A549 (cell line): ENCODE measurements around the gene KCNQ1.

Experiments used
- CHD2 ChIP-seq: fragments of 150-350 bp; IDR thresholded peaks from 2 replicates; pipeline ENCODE4 v1.6.1; 2014; ENCODE audit warnings: low read length; ENCODE audit not compliant: partially characterized antibody
- CHD4 ChIP-seq: fragments of 200-600 bp; sonication (generic); IDR thresholded peaks from 2 replicates; pipeline ENCODE4 v1.6.1; 2016; ENCODE audit warnings: antibody characterized with exemption, mild to moderate bottlenecking, borderline replicate concordance
- EP300 ChIP-seq, 2 experiments: fragments of >200 bp; sonication (Bioruptor Twin); formaldehyde crosslinking; IDR thresholded peaks; 2 replicates in 1 of 2; 3 replicates in 1 of 2; pipeline ENCODE4 v1.6.1; 2016 to 2017
- ESRRA ChIP-seq: fragments of 150-350 bp; IDR thresholded peaks from 2 replicates; pipeline ENCODE4 v1.6.1; 2014; ENCODE audit warnings: mild to moderate bottlenecking, low read length, borderline replicate concordance
- MAFK ChIP-seq: fragments of 450-650 bp; IDR thresholded peaks from 2 replicates; pipeline ENCODE4 v1.6.1; 2014; ENCODE audit not compliant: partially characterized antibody
- NPAS2 ChIP-seq: fragments of 250-450 bp; sonication (Bioruptor Pico); IDR thresholded peaks from 2 replicates; pipeline ENCODE4 v1.8.0; 2022; ENCODE audit warnings: mild to moderate bottlenecking, moderate library complexity, borderline replicate concordance
- POLR2A ChIP-seq: IDR thresholded peaks from 2 replicates; pipeline ENCODE4 v1.6.1; 2012; ENCODE audit warnings: mild to moderate bottlenecking, low read length
- SMC3 ChIP-seq: fragments of >200 bp; sonication (Bioruptor Twin); formaldehyde crosslinking; IDR thresholded peaks from 3 replicates; pipeline ENCODE4 v1.6.1; 2018; ENCODE audit warnings: inconsistent platforms
- SREBF2 ChIP-seq: fragments of 450-650 bp; IDR thresholded peaks from 2 replicates; pipeline ENCODE4 v1.6.1; 2014; ENCODE audit warnings: mild to moderate bottlenecking, moderate library complexity
- TF ChIP-seq, protein P1 (sequence below): fragments of >200 bp; sonication (Bioruptor Twin); formaldehyde crosslinking; IDR thresholded peaks from 3 replicates; pipeline ENCODE4 v1.5.1; 2016
- TF ChIP-seq, protein P2 (sequence below): IDR thresholded peaks from 2 replicates; pipeline ENCODE4 v1.6.1; 2012
- TF ChIP-seq, protein P3 (sequence below): IDR thresholded peaks from 2 replicates; pipeline ENCODE4 v1.6.1; 2012

DNA sequence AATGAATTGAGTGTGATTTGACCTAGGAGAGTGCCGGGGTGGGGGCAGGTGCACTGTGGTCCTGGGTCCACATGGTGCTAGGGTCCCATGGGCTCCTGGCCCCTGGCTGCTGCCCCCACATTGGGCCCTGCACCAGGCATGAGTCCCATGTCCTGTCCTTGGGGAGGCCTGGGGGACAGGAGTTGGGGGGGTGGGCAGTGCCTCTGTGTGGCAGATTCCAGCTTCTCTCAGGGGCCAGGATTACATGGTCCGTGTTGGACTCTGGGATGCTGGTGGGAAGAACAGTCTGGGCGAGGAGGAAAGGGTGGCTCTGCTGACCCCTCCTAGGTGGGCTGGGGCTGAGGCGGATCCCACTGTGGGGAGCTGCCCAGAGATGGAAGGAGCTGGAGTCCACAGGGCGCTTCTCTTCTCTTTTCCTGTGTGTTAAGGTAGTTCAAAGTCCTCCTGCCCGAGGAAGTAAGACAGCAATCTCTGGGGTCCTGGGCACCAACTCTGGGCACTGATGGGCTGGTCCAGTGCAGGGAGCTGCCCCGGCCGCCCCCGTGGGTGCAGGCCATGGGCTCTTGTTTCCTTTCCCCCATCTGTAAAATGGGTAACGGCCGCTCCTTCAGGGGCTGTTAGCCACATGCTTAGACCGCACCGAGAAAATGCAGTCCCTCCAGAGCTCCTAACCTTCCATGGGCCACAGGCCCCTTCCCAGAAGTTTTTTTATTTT lies 19.8 kb downstream of the KCNQ1 start:
- TF ChIP-seq MAFK: no peak
- TF ChIP-seq, protein P1, sequence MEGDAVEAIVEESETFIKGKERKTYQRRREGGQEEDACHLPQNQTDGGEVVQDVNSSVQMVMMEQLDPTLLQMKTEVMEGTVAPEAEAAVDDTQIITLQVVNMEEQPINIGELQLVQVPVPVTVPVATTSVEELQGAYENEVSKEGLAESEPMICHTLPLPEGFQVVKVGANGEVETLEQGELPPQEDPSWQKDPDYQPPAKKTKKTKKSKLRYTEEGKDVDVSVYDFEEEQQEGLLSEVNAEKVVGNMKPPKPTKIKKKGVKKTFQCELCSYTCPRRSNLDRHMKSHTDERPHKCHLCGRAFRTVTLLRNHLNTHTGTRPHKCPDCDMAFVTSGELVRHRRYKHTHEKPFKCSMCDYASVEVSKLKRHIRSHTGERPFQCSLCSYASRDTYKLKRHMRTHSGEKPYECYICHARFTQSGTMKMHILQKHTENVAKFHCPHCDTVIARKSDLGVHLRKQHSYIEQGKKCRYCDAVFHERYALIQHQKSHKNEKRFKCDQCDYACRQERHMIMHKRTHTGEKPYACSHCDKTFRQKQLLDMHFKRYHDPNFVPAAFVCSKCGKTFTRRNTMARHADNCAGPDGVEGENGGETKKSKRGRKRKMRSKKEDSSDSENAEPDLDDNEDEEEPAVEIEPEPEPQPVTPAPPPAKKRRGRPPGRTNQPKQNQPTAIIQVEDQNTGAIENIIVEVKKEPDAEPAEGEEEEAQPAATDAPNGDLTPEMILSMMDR: no peak
- TF ChIP-seq ESRRA: no peak
- TF ChIP-seq, protein P2, sequence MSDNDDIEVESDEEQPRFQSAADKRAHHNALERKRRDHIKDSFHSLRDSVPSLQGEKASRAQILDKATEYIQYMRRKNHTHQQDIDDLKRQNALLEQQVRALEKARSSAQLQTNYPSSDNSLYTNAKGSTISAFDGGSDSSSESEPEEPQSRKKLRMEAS: no peak
- no peak for TF ChIP-seq EP300 (IDR thresholded peaks at IDR 0.05)
- no peak for TF ChIP-seq POLR2A
- no peak for TF ChIP-seq CHD4
- no peak for TF ChIP-seq CHD2
- no peak for TF ChIP-seq SMC3
- TF ChIP-seq, protein P3, sequence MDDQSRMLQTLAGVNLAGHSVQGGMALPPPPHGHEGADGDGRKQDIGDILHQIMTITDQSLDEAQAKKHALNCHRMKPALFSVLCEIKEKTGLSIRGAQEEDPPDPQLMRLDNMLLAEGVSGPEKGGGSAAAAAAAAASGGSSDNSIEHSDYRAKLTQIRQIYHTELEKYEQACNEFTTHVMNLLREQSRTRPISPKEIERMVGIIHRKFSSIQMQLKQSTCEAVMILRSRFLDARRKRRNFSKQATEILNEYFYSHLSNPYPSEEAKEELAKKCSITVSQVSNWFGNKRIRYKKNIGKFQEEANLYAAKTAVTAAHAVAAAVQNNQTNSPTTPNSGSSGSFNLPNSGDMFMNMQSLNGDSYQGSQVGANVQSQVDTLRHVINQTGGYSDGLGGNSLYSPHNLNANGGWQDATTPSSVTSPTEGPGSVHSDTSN: no peak
- TF ChIP-seq SREBF2: no peak
- TF ChIP-seq NPAS2 (CRISPR knock-in tag): no peak
